Cortex of kidney (tissue), 1 donor: ENCODE measurements around the gene CD84.
"Not testable (repeated sequence)": the region's sequence is repeated elsewhere in the genome, so short reads cannot be mapped to it uniquely, and the experiment has no call there.

Experiments used
- DNase-seq: peaks from one replicate; lab custom pipeline; 2025; lab: John Stamatoyannopoulos, UW

CD84 gene

GRCh38 chr1:160579216-160579701 lies at the start of gene CD84:
Gene CD84, minus strand, starts transcription at chr1:160579496. Its CDS starts 59 bp downstream, at chr1:160579437.
- DNase-seq: no peak

- no peak for DNase-seq
These were observed 49.5 kb upstream of the CD84 start for GRCh38 chr1:160628799-160629263.

- DNase-seq: not testable (repeated sequence)
These were observed 48.5 kb upstream of the CD84 start for GRCh38 chr1:160627677-160628289.

GRCh38 chr1:160626509-160627342 lies 47.4 kb upstream of the CD84 start:
- no peak for DNase-seq

GRCh38 chr1:160625725-160626498 lies 46.6 kb upstream of the CD84 start:
- DNase-seq: no peak

- no peak for DNase-seq
These were observed 46.0 kb upstream of the CD84 start for GRCh38 chr1:160625321-160625720.

- DNase-seq: no peak
These were observed 45.2 kb upstream of the CD84 start for GRCh38 chr1:160624464-160624863.

GRCh38 chr1:160623862-160624261 lies 44.6 kb upstream of the CD84 start:
- no peak for DNase-seq

GRCh38 chr1:160623227-160623633 lies 43.9 kb upstream of the CD84 start:
- no peak for DNase-seq

GRCh38 chr1:160622501-160623226 lies 43.4 kb upstream of the CD84 start:
- DNase-seq: no peak

GRCh38 chr1:160621633-160622413 lies 42.5 kb upstream of the CD84 start:
- no peak for DNase-seq

GRCh38 chr1:160620942-160621632 lies 41.8 kb upstream of the CD84 start:
- no peak for DNase-seq

- DNase-seq: no peak
These were observed 40.5 kb upstream of the CD84 start for GRCh38 chr1:160619742-160620277.

- DNase-seq: no peak
These were observed 39.5 kb upstream of the CD84 start for GRCh38 chr1:160618763-160619274.

- DNase-seq: no peak
These were observed 39.0 kb upstream of the CD84 start for GRCh38 chr1:160618327-160618726.

GRCh38 chr1:160615660-160616059 lies 36.4 kb upstream of the CD84 start:
- no peak for DNase-seq

GRCh38 chr1:160614410-160614809 lies 35.1 kb upstream of the CD84 start:
- no peak for DNase-seq

- no peak for DNase-seq
These were observed 33.4 kb upstream of the CD84 start for GRCh38 chr1:160612613-160613218.

GRCh38 chr1:160610569-160611242 lies 31.4 kb upstream of the CD84 start:
- no peak for DNase-seq
